ENCODE measurements around the gene TEX55.
"Not testable (repeated sequence)": the region's sequence is repeated elsewhere in the genome, so short reads cannot be mapped to it uniquely, and the experiment has no call there.

DNA sequence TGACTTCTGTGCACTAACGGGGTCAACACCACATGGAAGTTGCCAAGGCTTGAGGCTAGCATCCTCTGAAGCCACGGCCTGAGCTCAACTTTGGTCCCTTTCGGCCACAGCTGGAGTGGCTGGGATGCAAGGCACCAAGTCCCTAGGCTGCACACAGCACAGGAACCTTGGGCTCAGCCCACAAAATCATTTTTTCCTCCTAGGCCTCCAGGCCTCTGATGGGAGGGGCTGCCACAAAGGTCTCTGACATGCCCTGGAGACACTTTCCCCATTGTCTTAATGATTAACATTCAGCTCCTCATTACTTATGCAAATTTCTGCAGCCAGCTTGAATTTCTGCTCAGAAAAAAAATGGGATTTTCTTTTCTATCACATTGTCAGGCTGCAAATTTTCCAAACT, 27.6 kb upstream of the TEX55 start:
- TF ChIP-seq, protein P1, sequence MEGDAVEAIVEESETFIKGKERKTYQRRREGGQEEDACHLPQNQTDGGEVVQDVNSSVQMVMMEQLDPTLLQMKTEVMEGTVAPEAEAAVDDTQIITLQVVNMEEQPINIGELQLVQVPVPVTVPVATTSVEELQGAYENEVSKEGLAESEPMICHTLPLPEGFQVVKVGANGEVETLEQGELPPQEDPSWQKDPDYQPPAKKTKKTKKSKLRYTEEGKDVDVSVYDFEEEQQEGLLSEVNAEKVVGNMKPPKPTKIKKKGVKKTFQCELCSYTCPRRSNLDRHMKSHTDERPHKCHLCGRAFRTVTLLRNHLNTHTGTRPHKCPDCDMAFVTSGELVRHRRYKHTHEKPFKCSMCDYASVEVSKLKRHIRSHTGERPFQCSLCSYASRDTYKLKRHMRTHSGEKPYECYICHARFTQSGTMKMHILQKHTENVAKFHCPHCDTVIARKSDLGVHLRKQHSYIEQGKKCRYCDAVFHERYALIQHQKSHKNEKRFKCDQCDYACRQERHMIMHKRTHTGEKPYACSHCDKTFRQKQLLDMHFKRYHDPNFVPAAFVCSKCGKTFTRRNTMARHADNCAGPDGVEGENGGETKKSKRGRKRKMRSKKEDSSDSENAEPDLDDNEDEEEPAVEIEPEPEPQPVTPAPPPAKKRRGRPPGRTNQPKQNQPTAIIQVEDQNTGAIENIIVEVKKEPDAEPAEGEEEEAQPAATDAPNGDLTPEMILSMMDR (IDR thresholded peaks at IDR 0.05): not testable (repeated sequence)
- not testable (repeated sequence) for TF ChIP-seq POLR2A (IDR thresholded peaks at IDR 0.05)
